Measurements from ENCODE around the gene GHRH. TPM values are rescaled to one million over a fixed set of nuclear protein-coding genes. Genes with fewer than 3 reads are reported as not detected.

Gene GHRH
- total RNA-seq, 1 donor from 2014 or later: not detected

- intact Hi-C loops (cut with micrococcal nuclease): no loop called here
- peaks cover 64% of the 10 kb centered on the region for H3K36me3 Mint-ChIP-seq (ENCODE audit: low read depth)
- no peaks in the 10 kb centered on the region for H3K27me3 Mint-ChIP-seq (ENCODE audit: insufficient read depth)
- H3K9me3 Mint-ChIP-seq: no peaks in the 10 kb centered on the region
- no peak for DNase-seq (ENCODE audit: low spot score)
- no peak overlapping the region for H3K27ac Mint-ChIP-seq
- no peak overlapping the region for H3K4me3 Mint-ChIP-seq
- no peaks in the 10 kb centered on the region for H3K4me1 Mint-ChIP-seq (ENCODE audit: low read depth)
Observed at GRCh38 chr20:37237656-37238055, 24.0 kb downstream of the GHRH start.

DNA sequence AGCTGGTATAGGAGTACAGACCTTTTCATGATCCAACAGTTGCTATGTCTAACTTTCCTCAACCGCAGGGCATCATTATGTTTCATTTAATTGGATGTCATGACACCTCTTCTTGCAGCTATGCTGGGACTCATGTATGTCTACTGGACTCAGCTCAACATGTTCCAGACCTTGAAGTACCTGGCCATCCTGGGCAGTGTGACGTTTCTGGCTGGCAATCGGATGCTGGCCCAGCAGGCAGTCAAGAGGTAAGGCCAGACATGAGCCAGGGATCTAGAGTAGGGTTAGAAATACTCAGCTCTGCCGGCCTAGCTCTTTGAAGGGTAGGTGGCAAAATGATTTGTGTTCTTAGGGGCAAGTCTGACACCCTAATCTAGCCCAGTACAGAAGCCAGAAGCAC is 25.2 kb downstream of the GHRH start:
- intact Hi-C loops (cut with micrococcal nuclease): no loop called here
- H3K36me3 Mint-ChIP-seq (ENCODE audit: low read depth): peaks cover 66% of the 10 kb centered on the region
- H3K9me3 Mint-ChIP-seq: no peaks in the 10 kb centered on the region
- H3K4me1 Mint-ChIP-seq (ENCODE audit: low read depth): no peaks in the 10 kb centered on the region
- no peak overlapping the region for H3K27ac Mint-ChIP-seq
- no peak overlapping the region for H3K4me3 Mint-ChIP-seq
- no peaks in the 10 kb centered on the region for H3K27me3 Mint-ChIP-seq (ENCODE audit: insufficient read depth)
- no peak for DNase-seq (ENCODE audit: low spot score)

DNA sequence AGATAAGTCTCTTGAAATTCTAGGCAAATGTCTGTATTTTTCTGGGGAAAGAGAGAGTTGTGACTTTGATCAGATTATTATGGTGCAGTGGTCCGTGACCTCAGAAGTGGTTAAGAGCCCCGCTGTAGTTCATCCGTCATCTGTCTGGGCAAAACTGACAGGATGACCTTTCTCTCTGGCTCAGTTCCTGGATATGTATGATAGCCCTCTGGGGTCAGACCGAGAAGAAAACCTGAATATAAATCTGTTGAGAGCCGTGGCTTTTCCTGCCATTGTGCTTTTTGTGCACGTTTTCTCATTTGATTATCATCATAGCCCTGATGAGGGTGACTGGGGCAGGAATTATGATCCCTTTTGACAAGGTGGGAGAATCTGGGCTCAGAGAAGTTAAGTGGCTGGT is 26.5 kb downstream of the GHRH start:
- no peak for DNase-seq (ENCODE audit: low spot score)
- no peaks in the 10 kb centered on the region for H3K9me3 Mint-ChIP-seq
- peaks cover 59% of the 10 kb centered on the region for H3K36me3 Mint-ChIP-seq (ENCODE audit: low read depth)
- H3K27me3 Mint-ChIP-seq (ENCODE audit: insufficient read depth): no peaks in the 10 kb centered on the region
- no peaks in the 10 kb centered on the region for H3K4me1 Mint-ChIP-seq (ENCODE audit: low read depth)
- intact Hi-C loops (cut with micrococcal nuclease): loop anchor here (2.0 kb wide), 1 partner anchor 16 kb away; no protein-coding TSS in a partner anchor
- no peak overlapping the region for H3K4me3 Mint-ChIP-seq
- no peak overlapping the region for H3K27ac Mint-ChIP-seq

- intact Hi-C loops (cut with micrococcal nuclease): loop anchor here (2.0 kb wide), 1 partner anchor 15 kb away; no protein-coding TSS in a partner anchor
- peaks cover 55% of the 10 kb centered on the region for H3K36me3 Mint-ChIP-seq (ENCODE audit: low read depth)
- H3K4me1 Mint-ChIP-seq (ENCODE audit: low read depth): no peaks in the 10 kb centered on the region
Observed at GRCh38 chr20:37234254-37234581, 27.4 kb downstream of the GHRH start.

GRCh38 chr20:37233548-37234253 is 27.9 kb downstream of the GHRH start:
- DNase-seq (ENCODE audit: low spot score): no peak
- Mint-ChIP-seq H3K4me3 (no peak overlapping the region), H3K36me3 (ENCODE audit: low read depth) (peaks cover 55% of the 10 kb centered on the region), H3K4me1 (ENCODE audit: low read depth) (no peaks in the 10 kb centered on the region), H3K27ac (no peak overlapping the region), H3K9me3 (no peaks in the 10 kb centered on the region), H3K27me3 (ENCODE audit: insufficient read depth) (no peaks in the 10 kb centered on the region)
- intact Hi-C loops (cut with micrococcal nuclease): loop anchor here (2.0 kb wide), 1 partner anchor 15 kb away; no protein-coding TSS in a partner anchor

More at GRCh38 chr20:37234254-37234581, 27.4 kb downstream of the GHRH start:
- Mint-ChIP-seq H3K4me3 (no peak overlapping the region), H3K27ac (no peak overlapping the region), H3K27me3 (ENCODE audit: insufficient read depth) (no peaks in the 10 kb centered on the region), H3K9me3 (no peaks in the 10 kb centered on the region)
- DNase-seq (ENCODE audit: low spot score): no peak

- Mint-ChIP-seq H3K27me3 (ENCODE audit: insufficient read depth) (no peaks in the 10 kb centered on the region), H3K36me3 (ENCODE audit: low read depth) (peaks cover 62% of the 10 kb centered on the region), H3K4me1 (ENCODE audit: low read depth) (no peaks in the 10 kb centered on the region), H3K4me3 (no peak overlapping the region), H3K27ac (no peak overlapping the region), H3K9me3 (no peaks in the 10 kb centered on the region)
- intact Hi-C loops (cut with micrococcal nuclease): no loop called here
- no peak for DNase-seq (ENCODE audit: low spot score)
Observed at GRCh38 chr20:37231947-37232630, 29.5 kb downstream of the GHRH start.

- Mint-ChIP-seq H3K27ac (no peak overlapping the region), H3K36me3 (ENCODE audit: low read depth) (peaks cover 60% of the 10 kb centered on the region), H3K9me3 (no peaks in the 10 kb centered on the region), H3K27me3 (ENCODE audit: insufficient read depth) (no peaks in the 10 kb centered on the region), H3K4me3 (no peak overlapping the region), H3K4me1 (ENCODE audit: low read depth) (no peaks in the 10 kb centered on the region)
- intact Hi-C loops (cut with micrococcal nuclease): no loop called here
- DNase-seq (ENCODE audit: low spot score): no peak
Observed at GRCh38 chr20:37230200-37230599, 31.4 kb downstream of the GHRH start.

- Mint-ChIP-seq H3K27ac (no peak overlapping the region), H3K4me1 (ENCODE audit: low read depth) (no peaks in the 10 kb centered on the region), H3K27me3 (ENCODE audit: insufficient read depth) (no peaks in the 10 kb centered on the region), H3K36me3 (ENCODE audit: low read depth) (peaks cover 61% of the 10 kb centered on the region), H3K9me3 (no peaks in the 10 kb centered on the region), H3K4me3 (no peak overlapping the region)
- no peak for DNase-seq (ENCODE audit: low spot score)
- intact Hi-C loops (cut with micrococcal nuclease): no loop called here
Observed at GRCh38 chr20:37229357-37229756, 32.3 kb downstream of the GHRH start.

DNA sequence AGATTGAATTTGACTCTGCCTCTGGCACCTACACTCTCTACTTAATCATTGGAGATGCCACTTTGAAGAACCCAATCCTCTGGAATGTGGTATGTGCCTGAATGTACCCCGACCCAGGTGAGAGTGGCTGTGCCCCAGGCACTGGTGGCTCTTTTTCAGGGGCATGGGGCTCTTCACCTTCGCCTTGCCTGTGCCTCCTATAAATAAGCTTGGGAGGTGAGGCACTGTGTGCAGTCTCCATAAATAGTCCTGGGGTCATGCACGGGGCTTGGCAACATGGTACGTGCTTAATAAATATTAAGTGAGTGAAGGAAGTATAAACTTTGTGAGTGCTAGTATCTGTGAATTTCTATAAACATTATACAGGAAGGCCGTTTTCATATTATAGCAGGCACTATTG is 33.0 kb downstream of the GHRH start:
- intact Hi-C loops (cut with micrococcal nuclease): no loop called here
- no peak overlapping the region for H3K27ac Mint-ChIP-seq

GRCh38 chr20:37228082-37228481 is 33.5 kb downstream of the GHRH start:
- no peak overlapping the region for H3K4me3 Mint-ChIP-seq
- no peak overlapping the region for H3K27ac Mint-ChIP-seq
- peaks cover 66% of the 10 kb centered on the region for H3K36me3 Mint-ChIP-seq (ENCODE audit: low read depth)
- no peaks in the 10 kb centered on the region for H3K4me1 Mint-ChIP-seq (ENCODE audit: low read depth)
- DNase-seq (ENCODE audit: low spot score): no peak
- intact Hi-C loops (cut with micrococcal nuclease): no loop called here
- no peaks in the 10 kb centered on the region for H3K27me3 Mint-ChIP-seq (ENCODE audit: insufficient read depth)
- no peaks in the 10 kb centered on the region for H3K9me3 Mint-ChIP-seq

More for the DNA sequence above, 33.0 kb downstream of the GHRH start:
- Mint-ChIP-seq H3K9me3 (no peaks in the 10 kb centered on the region), H3K4me3 (no peak overlapping the region), H3K4me1 (ENCODE audit: low read depth) (no peaks in the 10 kb centered on the region), H3K36me3 (ENCODE audit: low read depth) (peaks cover 62% of the 10 kb centered on the region), H3K27me3 (ENCODE audit: insufficient read depth) (no peaks in the 10 kb centered on the region)
- no peak for DNase-seq (ENCODE audit: low spot score)

- no peak overlapping the region for H3K4me3 Mint-ChIP-seq
- no peaks in the 10 kb centered on the region for H3K9me3 Mint-ChIP-seq
- intact Hi-C loops (cut with micrococcal nuclease): no loop called here
- H3K27ac Mint-ChIP-seq: no peak overlapping the region
- peaks cover under 1% of the 10 kb centered on the region for H3K4me1 Mint-ChIP-seq (ENCODE audit: low read depth)
- DNase-seq (ENCODE audit: low spot score): no peak
- peaks cover 58% of the 10 kb centered on the region for H3K36me3 Mint-ChIP-seq (ENCODE audit: low read depth)
- H3K27me3 Mint-ChIP-seq (ENCODE audit: insufficient read depth): no peaks in the 10 kb centered on the region
Observed at GRCh38 chr20:37226889-37227288, 34.7 kb downstream of the GHRH start.

DNA sequence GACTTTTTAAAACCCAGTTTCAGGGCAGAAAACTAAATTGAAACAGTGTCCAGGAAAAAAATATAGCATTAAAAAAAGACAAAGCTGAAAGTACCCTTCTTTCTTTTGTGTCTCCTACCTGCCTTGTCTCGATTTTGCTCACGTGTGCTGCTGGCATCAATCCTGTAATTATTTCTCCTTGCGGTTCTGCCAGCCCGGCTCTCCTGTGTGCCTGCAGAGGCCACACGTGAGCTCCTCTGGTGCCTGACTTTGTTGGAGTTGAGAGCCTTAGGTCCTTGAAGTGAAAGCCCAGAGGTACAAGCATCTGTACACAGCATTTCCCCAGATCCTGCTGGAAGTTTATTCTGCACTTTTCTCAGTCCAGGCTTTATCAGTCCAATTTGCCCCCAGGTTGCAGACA is 36.5 kb downstream of the GHRH start:
- H3K4me1 Mint-ChIP-seq (ENCODE audit: low read depth): peaks cover 5% of the 10 kb centered on the region
- no peak for DNase-seq (ENCODE audit: low spot score)
- no peaks in the 10 kb centered on the region for H3K9me3 Mint-ChIP-seq
- H3K36me3 Mint-ChIP-seq (ENCODE audit: low read depth): peaks cover 56% of the 10 kb centered on the region
- intact Hi-C loops (cut with micrococcal nuclease): no loop called here
- H3K27ac Mint-ChIP-seq: no peak overlapping the region
- no peak overlapping the region for H3K4me3 Mint-ChIP-seq
- no peaks in the 10 kb centered on the region for H3K27me3 Mint-ChIP-seq (ENCODE audit: insufficient read depth)

- intact Hi-C loops (cut with micrococcal nuclease): no loop called here
- peaks cover 46% of the 10 kb centered on the region for H3K36me3 Mint-ChIP-seq (ENCODE audit: low read depth)
- H3K27ac Mint-ChIP-seq: no peak overlapping the region
- no peak overlapping the region for H3K4me3 Mint-ChIP-seq
- H3K4me1 Mint-ChIP-seq (ENCODE audit: low read depth): peaks cover 5% of the 10 kb centered on the region
- no peaks in the 10 kb centered on the region for H3K9me3 Mint-ChIP-seq
- H3K27me3 Mint-ChIP-seq (ENCODE audit: insufficient read depth): no peaks in the 10 kb centered on the region
- DNase-seq (ENCODE audit: low spot score): no peak
Observed at GRCh38 chr20:37223053-37223452, 38.6 kb downstream of the GHRH start.
